HEK293 (cell line): ENCODE measurements around the gene MAN1C1.

Source experiments
- CTCF ChIA-PET: fragments of 350-600 bp; formaldehyde crosslinking; extraction: SDS; loops from one replicate; lab custom pipeline; 2021; ENCODE audit warnings: antibody characterized with exemption; lab: Yijun Ruan, JAX
- POLR2A ChIA-PET: fragments of 300-600 bp; formaldehyde crosslinking; extraction: SDS; loops from one replicate; lab custom pipeline; 2020; ENCODE audit warnings: antibody characterized with exemption, inconsistent platforms; lab: Yijun Ruan, JAX
- H3K27ac ChIP-seq: fragments of 200-500 bp; sonication (Bioruptor generic); 2 replicates; pipeline ENCODE4 v1.5.1; 2014; ENCODE audit warnings: low read depth, low read length, control low read depth, inconsistent platforms; ENCODE audit errors: extremely low read depth
- H3K36me3 ChIP-seq, 2 experiments: fragments of 200-500 bp in 1 of 2; sonication (Bioruptor generic) in 1 of 2; 1 replicate in 1 of 2; 2 replicates in 1 of 2; pipeline ENCODE4 v1.5.1; 2014 to 2017; ENCODE audit warnings: inconsistent platforms in 2 of 2, low read length in 2 of 2; ENCODE audit not compliant: control insufficient read depth in 2 of 2, insufficient read depth in 1 of 2
- H3K4me1 ChIP-seq: fragments of 200-500 bp; sonication (Bioruptor generic); 2 replicates; pipeline ENCODE4 v1.5.1; 2014; ENCODE audit warnings: mild to moderate bottlenecking, low read length, inconsistent platforms; ENCODE audit not compliant: control insufficient read depth, insufficient read depth
- H3K4me3 ChIP-seq: 2 replicates; pipeline ENCODE4 v1.5.1; 2011; ENCODE audit warnings: low read depth, mild to moderate bottlenecking, control low read depth, low read length, moderate library complexity
- H3K9me3 ChIP-seq: fragments of 200-500 bp; sonication (Bioruptor generic); 2 replicates; pipeline ENCODE4 v1.5.1; 2014; ENCODE audit warnings: low read depth, low read length, inconsistent platforms; ENCODE audit not compliant: control insufficient read depth, insufficient read depth
- KLF1 ChIP-seq: fragments of 450-650 bp; formaldehyde crosslinking; IDR thresholded peaks from 2 replicates; pipeline ENCODE4 v1.5.1; 2016; ENCODE audit warnings: missing biosample characterization, missing genetic modification characterization
- KLF16 ChIP-seq: fragments of 450-650 bp; formaldehyde crosslinking; IDR thresholded peaks from 2 replicates; pipeline ENCODE4 v1.5.1; 2017; ENCODE audit warnings: missing biosample characterization, missing genetic modification characterization
- OVOL3 ChIP-seq: fragments of 450-650 bp; formaldehyde crosslinking; IDR thresholded peaks from 2 replicates; pipeline ENCODE4 v1.5.1; 2016; ENCODE audit warnings: missing biosample characterization, missing genetic modification characterization
- PRDM1 ChIP-seq: fragments of 450-650 bp; formaldehyde crosslinking; IDR thresholded peaks from 2 replicates; pipeline ENCODE4; 2016; ENCODE audit warnings: missing biosample characterization, missing genetic modification characterization
- ZBTB17 ChIP-seq: fragments of 450-650 bp; formaldehyde crosslinking; IDR thresholded peaks from 2 replicates; pipeline ENCODE4 v1.5.1; 2016; ENCODE audit warnings: missing biosample characterization, missing genetic modification characterization
- ZNF16 ChIP-seq: fragments of 450-650 bp; formaldehyde crosslinking; IDR thresholded peaks from 2 replicates; pipeline ENCODE4 v1.5.1; 2016; ENCODE audit warnings: low read depth, missing biosample characterization, missing genetic modification characterization
- ZNF221 ChIP-seq: fragments of 450-650 bp; formaldehyde crosslinking; IDR thresholded peaks from 2 replicates; pipeline ENCODE4 v1.5.1; 2017; ENCODE audit warnings: missing biosample characterization, missing genetic modification characterization, borderline replicate concordance
- ZNF416 ChIP-seq: fragments of 450-650 bp; formaldehyde crosslinking; IDR thresholded peaks from 2 replicates; pipeline ENCODE4 v1.5.1; 2016; ENCODE audit warnings: missing biosample characterization, missing genetic modification characterization
- ZNF473 ChIP-seq: fragments of 450-650 bp; formaldehyde crosslinking; IDR thresholded peaks from 2 replicates; pipeline ENCODE4 v1.5.1; 2017; ENCODE audit warnings: missing biosample characterization, missing genetic modification characterization
- ZNF571 ChIP-seq: fragments of 450-650 bp; formaldehyde crosslinking; IDR thresholded peaks from 2 replicates; pipeline ENCODE4 v1.5.0; 2017; ENCODE audit warnings: missing biosample characterization, missing genetic modification characterization
- ZNF621 ChIP-seq: fragments of 450-650 bp; formaldehyde crosslinking; IDR thresholded peaks from 2 replicates; pipeline ENCODE4 v1.5.1; 2017; ENCODE audit warnings: missing biosample characterization, missing genetic modification characterization
- ZNF670 ChIP-seq: fragments of 450-650 bp; formaldehyde crosslinking; IDR thresholded peaks from 2 replicates; pipeline ENCODE4 v1.5.1; 2016; ENCODE audit warnings: missing biosample characterization, missing genetic modification characterization, low read depth
- ZNF785 ChIP-seq: fragments of 450-650 bp; formaldehyde crosslinking; IDR thresholded peaks from 2 replicates; pipeline ENCODE4 v1.5.1; 2016; ENCODE audit warnings: missing biosample characterization, missing genetic modification characterization
- ZNF791 ChIP-seq: fragments of 450-650 bp; formaldehyde crosslinking; IDR thresholded peaks from 2 replicates; pipeline ENCODE4 v1.5.1; 2016; ENCODE audit warnings: missing biosample characterization, missing genetic modification characterization
- TF ChIP-seq, protein P1 (sequence below): IDR thresholded peaks from 2 replicates; pipeline ENCODE4 v1.6.1; 2011; ENCODE audit warnings: mild to moderate bottlenecking, low read depth, low read length, borderline replicate concordance
- TF ChIP-seq, protein P2 (sequence below): fragments of 450-650 bp; formaldehyde crosslinking; IDR thresholded peaks from 2 replicates; pipeline ENCODE4 v1.5.1; 2017; ENCODE audit warnings: missing biosample characterization, missing genetic modification characterization
- TF ChIP-seq, protein P3 (sequence below): fragments of 450-650 bp; formaldehyde crosslinking; IDR thresholded peaks from 2 replicates; pipeline ENCODE4 v1.5.1; 2016; ENCODE audit warnings: missing biosample characterization, missing genetic modification characterization
- TF ChIP-seq, protein P4 (sequence below): fragments of 450-650 bp; formaldehyde crosslinking; IDR thresholded peaks from 2 replicates; pipeline ENCODE4 v1.5.1; 2016; ENCODE audit warnings: missing biosample characterization, missing genetic modification characterization
- TF ChIP-seq, protein P5 (sequence below): fragments of 450-650 bp; formaldehyde crosslinking; IDR thresholded peaks from 2 replicates; pipeline ENCODE4 v1.5.1; 2016; ENCODE audit warnings: missing biosample characterization, missing genetic modification characterization

The MAN1C1 gene

DNA sequence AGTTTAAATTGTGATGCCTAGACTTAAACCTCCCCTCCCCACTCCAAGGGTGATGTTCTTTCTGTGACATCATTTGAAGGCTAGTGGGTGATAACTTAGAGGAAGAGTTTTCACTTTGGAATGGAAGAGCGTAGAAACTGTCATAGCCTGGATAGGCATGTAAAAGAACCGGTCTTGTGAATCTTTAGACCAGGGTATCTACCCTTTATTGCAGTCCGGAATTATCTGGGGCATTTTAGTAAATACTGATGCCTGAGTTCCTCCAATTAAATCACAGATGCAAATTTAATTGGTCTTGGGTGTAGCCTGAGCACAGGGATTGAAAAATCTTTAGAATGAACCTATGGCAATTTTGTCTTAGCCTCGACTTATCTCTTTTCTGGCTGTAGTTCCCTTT, 24.7 kb downstream of the MAN1C1 start:
- no peak overlapping the region for H3K27ac ChIP-seq
- TF ChIP-seq ZBTB17 (tag by site-specific recombination) (no peak), ZNF473 (tag by site-specific recombination) (no peak), OVOL3 (tag by site-specific recombination) (no peak), ZNF785 (tag by site-specific recombination) (no peak), KLF16 (tag by site-specific recombination) (no peak), KLF1 (no peak), PRDM1 (tag by site-specific recombination) (no peak), ZNF571 (no peak), ZNF621 (tag by site-specific recombination) (no peak), ZNF670 (tag by site-specific recombination) (no peak), ZNF221 (tag by site-specific recombination) (no peak)
- TF ChIP-seq, protein P1, sequence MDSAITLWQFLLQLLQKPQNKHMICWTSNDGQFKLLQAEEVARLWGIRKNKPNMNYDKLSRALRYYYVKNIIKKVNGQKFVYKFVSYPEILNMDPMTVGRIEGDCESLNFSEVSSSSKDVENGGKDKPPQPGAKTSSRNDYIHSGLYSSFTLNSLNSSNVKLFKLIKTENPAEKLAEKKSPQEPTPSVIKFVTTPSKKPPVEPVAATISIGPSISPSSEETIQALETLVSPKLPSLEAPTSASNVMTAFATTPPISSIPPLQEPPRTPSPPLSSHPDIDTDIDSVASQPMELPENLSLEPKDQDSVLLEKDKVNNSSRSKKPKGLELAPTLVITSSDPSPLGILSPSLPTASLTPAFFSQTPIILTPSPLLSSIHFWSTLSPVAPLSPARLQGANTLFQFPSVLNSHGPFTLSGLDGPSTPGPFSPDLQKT = no peak
- TF ChIP-seq, protein P2, sequence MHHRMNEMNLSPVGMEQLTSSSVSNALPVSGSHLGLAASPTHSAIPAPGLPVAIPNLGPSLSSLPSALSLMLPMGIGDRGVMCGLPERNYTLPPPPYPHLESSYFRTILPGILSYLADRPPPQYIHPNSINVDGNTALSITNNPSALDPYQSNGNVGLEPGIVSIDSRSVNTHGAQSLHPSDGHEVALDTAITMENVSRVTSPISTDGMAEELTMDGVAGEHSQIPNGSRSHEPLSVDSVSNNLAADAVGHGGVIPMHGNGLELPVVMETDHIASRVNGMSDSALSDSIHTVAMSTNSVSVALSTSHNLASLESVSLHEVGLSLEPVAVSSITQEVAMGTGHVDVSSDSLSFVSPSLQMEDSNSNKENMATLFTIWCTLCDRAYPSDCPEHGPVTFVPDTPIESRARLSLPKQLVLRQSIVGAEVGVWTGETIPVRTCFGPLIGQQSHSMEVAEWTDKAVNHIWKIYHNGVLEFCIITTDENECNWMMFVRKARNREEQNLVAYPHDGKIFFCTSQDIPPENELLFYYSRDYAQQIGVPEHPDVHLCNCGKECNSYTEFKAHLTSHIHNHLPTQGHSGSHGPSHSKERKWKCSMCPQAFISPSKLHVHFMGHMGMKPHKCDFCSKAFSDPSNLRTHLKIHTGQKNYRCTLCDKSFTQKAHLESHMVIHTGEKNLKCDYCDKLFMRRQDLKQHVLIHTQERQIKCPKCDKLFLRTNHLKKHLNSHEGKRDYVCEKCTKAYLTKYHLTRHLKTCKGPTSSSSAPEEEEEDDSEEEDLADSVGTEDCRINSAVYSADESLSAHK (tag by site-specific recombination) = no peak
- TF ChIP-seq, protein P3, sequence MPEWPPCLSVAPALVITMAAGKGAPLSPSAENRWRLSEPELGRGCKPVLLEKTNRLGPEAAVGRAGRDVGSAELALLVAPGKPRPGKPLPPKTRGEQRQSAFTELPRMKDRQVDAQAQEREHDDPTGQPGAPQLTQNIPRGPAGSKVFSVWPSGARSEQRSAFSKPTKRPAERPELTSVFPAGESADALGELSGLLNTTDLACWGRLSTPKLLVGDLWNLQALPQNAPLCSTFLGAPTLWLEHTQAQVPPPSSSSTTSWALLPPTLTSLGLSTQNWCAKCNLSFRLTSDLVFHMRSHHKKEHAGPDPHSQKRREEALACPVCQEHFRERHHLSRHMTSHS = no peak
- H3K36me3 ChIP-seq = no peaks in the 10 kb centered on the region
- CTCF ChIA-PET = no interaction called here
- no peak overlapping the region for H3K4me3 ChIP-seq
- H3K9me3 ChIP-seq = no peaks in the 10 kb centered on the region
- H3K4me1 ChIP-seq = no peaks in the 10 kb centered on the region
- POLR2A ChIA-PET = no interaction called here

DNA sequence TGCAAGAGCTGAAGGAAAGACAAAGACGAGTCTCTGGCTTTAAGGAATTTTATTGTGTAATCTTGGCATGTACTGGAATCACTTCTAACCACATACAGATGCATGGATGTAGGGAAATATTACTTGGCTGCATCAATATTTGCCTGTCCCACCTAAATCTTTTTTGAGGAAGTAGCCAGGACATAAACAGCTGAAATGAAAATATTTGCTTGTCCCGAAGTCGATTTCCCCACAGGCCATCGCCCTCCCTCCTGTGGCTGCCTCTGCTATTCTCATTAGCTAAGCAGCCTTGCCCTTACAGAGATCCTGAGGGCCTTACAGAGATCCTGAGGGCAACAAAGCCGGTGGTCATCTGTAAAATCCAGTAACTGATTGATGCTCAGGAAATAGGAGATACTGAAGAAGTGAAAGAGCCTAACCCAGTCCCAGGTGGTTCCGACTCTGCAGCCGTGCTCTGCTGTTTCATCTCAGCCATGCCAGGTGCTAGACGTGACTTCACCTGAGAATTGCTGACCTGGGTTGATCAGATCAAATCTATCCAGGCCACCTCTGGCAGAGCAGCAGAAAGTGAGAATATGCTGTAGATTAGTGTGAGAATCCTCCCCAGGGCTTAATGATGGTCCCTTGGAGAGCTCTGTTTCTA, 25.5 kb downstream of the MAN1C1 start:
- ChIA-PET POLR2A (no interaction called here), CTCF (interaction anchor here (0.8 kb wide), 1 partner anchor 23 kb away, joined by 5 read pairs; no protein-coding TSS in a partner anchor)
- Histone ChIP-seq H3K4me3 (no peak overlapping the region), H3K4me1 (no peaks in the 10 kb centered on the region), H3K9me3 (no peaks in the 10 kb centered on the region), H3K36me3 (no peaks in the 10 kb centered on the region), H3K27ac (no peak overlapping the region)
- TF ChIP-seq, protein P4, sequence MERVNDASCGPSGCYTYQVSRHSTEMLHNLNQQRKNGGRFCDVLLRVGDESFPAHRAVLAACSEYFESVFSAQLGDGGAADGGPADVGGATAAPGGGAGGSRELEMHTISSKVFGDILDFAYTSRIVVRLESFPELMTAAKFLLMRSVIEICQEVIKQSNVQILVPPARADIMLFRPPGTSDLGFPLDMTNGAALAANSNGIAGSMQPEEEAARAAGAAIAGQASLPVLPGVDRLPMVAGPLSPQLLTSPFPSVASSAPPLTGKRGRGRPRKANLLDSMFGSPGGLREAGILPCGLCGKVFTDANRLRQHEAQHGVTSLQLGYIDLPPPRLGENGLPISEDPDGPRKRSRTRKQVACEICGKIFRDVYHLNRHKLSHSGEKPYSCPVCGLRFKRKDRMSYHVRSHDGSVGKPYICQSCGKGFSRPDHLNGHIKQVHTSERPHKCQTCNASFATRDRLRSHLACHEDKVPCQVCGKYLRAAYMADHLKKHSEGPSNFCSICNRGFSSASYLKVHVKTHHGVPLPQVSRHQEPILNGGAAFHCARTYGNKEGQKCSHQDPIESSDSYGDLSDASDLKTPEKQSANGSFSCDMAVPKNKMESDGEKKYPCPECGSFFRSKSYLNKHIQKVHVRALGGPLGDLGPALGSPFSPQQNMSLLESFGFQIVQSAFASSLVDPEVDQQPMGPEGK (tag by site-specific recombination) = no peak
- TF ChIP-seq, protein P5, sequence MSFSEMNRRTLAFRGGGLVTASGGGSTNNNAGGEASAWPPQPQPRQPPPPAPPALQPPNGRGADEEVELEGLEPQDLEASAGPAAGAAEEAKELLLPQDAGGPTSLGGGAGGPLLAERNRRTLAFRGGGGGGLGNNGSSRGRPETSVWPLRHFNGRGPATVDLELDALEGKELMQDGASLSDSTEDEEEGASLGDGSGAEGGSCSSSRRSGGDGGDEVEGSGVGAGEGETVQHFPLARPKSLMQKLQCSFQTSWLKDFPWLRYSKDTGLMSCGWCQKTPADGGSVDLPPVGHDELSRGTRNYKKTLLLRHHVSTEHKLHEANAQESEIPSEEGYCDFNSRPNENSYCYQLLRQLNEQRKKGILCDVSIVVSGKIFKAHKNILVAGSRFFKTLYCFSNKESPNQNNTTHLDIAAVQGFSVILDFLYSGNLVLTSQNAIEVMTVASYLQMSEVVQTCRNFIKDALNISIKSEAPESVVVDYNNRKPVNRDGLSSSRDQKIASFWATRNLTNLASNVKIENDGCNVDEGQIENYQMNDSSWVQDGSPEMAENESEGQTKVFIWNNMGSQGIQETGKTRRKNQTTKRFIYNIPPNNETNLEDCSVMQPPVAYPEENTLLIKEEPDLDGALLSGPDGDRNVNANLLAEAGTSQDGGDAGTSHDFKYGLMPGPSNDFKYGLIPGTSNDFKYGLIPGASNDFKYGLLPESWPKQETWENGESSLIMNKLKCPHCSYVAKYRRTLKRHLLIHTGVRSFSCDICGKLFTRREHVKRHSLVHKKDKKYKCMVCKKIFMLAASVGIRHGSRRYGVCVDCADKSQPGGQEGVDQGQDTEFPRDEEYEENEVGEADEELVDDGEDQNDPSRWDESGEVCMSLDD = no peak
- no peak for TF ChIP-seq ZNF791 (tag by site-specific recombination)
- TF ChIP-seq ZNF416 (tag by site-specific recombination) = no peak
- TF ChIP-seq ZNF16 = no peak
